Measurements from ENCODE around the gene SYNPO2L. TPM values are rescaled to one million over a fixed set of nuclear protein-coding genes. Genes with fewer than 3 reads are reported as not detected.
"Not testable (repeated sequence)": the region's sequence is repeated elsewhere in the genome, so short reads cannot be mapped to it uniquely, and the experiment has no call there.

The SYNPO2L gene
- total RNA-seq, 2 experiments from 2014 or later = not detected

GRCh38 chr10:73662705-73663104, 6.9 kb upstream of the SYNPO2L start:
- H3K27ac Mint-ChIP-seq, DNase-seq, H3K9me3 Mint-ChIP-seq, H3K4me1 Mint-ChIP-seq, H3K4me3 Mint-ChIP-seq, H3K27me3 Mint-ChIP-seq, H3K36me3 Mint-ChIP-seq: not testable (repeated sequence)

GRCh38 chr10:73655257-73655989, 406 bp downstream of the SYNPO2L start:
- no peak for DNase-seq
- Mint-ChIP-seq H3K36me3 (no peaks in the 10 kb centered on the region), H3K27me3 (no peaks in the 10 kb centered on the region), H3K4me1 (peaks cover 13% of the 10 kb centered on the region), H3K4me3 (no peak overlapping the region), H3K9me3 (no peaks in the 10 kb centered on the region), H3K27ac (no peak overlapping the region)

GRCh38 chr10:73653701-73654100, 2.1 kb downstream of the SYNPO2L start:
- peaks cover 13% of the 10 kb centered on the region for H3K4me1 Mint-ChIP-seq
- H3K27me3 Mint-ChIP-seq = peaks cover 5% of the 10 kb centered on the region
- no peak overlapping the region for H3K27ac Mint-ChIP-seq
- H3K4me3 Mint-ChIP-seq = no peak overlapping the region
- no peaks in the 10 kb centered on the region for H3K9me3 Mint-ChIP-seq
- DNase-seq = no peak
- H3K36me3 Mint-ChIP-seq = no peaks in the 10 kb centered on the region

DNA sequence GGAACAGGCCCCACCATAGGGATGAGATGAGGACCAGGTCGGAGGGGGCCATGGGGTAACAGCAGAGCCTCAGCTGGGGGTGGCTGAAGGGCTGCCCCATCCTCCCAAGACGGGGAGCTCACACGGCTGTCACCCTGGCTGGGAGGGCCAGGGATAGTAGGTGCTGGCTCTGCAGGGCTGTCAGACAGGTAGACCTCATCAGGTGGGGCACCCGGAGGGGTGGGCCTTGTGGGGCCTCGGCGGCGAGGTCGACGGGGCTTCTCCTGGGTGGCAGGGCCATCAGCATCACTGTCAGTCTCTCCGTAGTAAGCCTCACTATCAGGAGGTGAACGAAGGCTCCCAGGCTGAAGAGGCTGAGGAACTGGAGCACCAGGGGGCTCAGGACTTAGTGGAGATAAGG, 2.6 kb downstream of the SYNPO2L start:
- Mint-ChIP-seq H3K9me3 (no peaks in the 10 kb centered on the region), H3K36me3 (no peaks in the 10 kb centered on the region), H3K4me3 (no peak overlapping the region), H3K27me3 (peaks cover 5% of the 10 kb centered on the region), H3K27ac (no peak overlapping the region), H3K4me1 (peaks cover 13% of the 10 kb centered on the region)
- no peak for DNase-seq

- no peak overlapping the region for H3K4me3 Mint-ChIP-seq
- DNase-seq = no peak
- no peaks in the 10 kb centered on the region for H3K9me3 Mint-ChIP-seq
- H3K4me1 Mint-ChIP-seq = peaks cover 9% of the 10 kb centered on the region
- no peaks in the 10 kb centered on the region for H3K36me3 Mint-ChIP-seq
- H3K27me3 Mint-ChIP-seq = peaks cover 13% of the 10 kb centered on the region
- no peak overlapping the region for H3K27ac Mint-ChIP-seq
Measured at GRCh38 chr10:73650537-73651331, 5.1 kb downstream of the SYNPO2L start.

DNA sequence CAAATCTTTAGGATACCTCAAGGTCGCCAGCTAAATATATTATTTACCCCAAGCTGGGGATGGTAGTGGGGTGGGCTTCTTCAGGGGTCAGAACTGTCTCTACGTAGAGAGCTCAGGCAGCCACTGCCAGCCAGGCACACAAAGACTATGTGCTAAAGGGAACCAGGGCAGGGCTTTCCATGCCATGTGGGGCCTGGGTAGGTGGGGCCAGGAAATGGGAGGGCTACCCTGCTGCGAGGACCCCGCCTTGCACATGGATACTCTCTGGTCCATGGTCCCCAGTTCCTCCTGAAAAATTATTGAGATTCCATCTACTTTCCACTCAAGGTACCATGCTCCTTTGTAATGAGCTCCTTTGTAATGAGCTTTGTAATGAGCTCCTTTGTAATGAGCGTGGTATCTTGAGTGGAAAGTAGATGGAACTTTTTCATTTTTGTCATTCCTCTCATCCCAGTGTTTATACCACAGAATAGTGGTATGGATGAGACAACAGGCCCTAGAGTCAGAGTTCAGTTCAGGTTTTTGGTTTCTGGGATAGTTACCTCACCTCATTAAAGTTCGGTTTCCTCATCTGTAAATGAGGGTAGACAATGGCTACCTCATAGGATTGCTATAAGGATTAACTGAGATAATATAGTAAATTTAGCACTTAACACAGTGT, 5.8 kb downstream of the SYNPO2L start:
- Mint-ChIP-seq H3K27ac (no peak overlapping the region), H3K9me3 (no peaks in the 10 kb centered on the region), H3K4me3 (no peak overlapping the region), H3K27me3 (peaks cover 13% of the 10 kb centered on the region), H3K36me3 (no peaks in the 10 kb centered on the region), H3K4me1 (peaks cover 3% of the 10 kb centered on the region)
- DNase-seq = no peak

GRCh38 chr10:73648975-73649829, 6.6 kb downstream of the SYNPO2L start:
- DNase-seq = no peak
- Mint-ChIP-seq H3K36me3 (no peaks in the 10 kb centered on the region), H3K4me3 (no peak overlapping the region), H3K9me3 (no peaks in the 10 kb centered on the region), H3K27me3 (peaks cover 13% of the 10 kb centered on the region), H3K27ac (no peak overlapping the region), H3K4me1 (peaks cover 8% of the 10 kb centered on the region)

- Mint-ChIP-seq H3K27ac (no peak overlapping the region), H3K4me3 (peak overlapping the region; percentile 72), H3K4me1 (peaks cover 10% of the 10 kb centered on the region), H3K27me3 (peaks cover 13% of the 10 kb centered on the region), H3K36me3 (no peaks in the 10 kb centered on the region), H3K9me3 (no peaks in the 10 kb centered on the region)
- DNase-seq = no peak
Measured at GRCh38 chr10:73647875-73648651, 7.8 kb downstream of the SYNPO2L start.

DNA sequence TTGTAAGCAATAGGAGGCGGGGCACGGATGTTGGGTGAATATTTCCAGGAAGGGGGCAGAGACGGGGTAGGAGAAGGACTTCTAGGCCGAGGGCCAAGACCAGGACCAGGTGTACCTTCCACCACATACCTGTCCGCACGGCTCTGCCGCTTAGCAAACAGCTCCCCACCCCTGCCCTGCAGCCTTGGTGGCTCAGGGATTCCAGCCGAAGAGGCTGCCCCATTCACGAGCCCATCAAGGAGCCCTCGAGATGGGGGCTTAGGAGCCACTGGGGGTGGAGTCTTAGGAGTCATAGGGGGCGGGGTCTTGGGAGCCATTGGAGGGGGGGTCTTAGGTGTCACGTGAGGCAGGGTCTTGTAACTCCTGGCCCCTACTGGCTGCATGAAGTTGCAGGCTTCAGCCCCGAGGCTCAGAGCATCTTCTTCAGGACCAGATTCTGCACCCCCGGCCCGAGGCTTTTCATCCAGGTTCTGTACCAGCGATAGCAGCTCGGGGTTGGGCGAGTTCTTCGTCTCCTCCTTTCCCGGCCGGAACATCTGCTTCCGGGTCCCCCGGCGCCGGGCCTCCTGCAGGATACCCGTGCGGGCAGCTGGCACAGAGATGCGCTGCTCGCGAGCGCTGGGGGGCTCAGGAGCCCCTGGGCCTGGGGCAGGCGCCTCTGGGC, 8.5 kb downstream of the SYNPO2L start:
- Mint-ChIP-seq H3K27ac (no peak overlapping the region), H3K27me3 (peaks cover 13% of the 10 kb centered on the region)

GRCh38 chr10:73646598-73647041, 9.2 kb downstream of the SYNPO2L start:
- no peak for DNase-seq
- Mint-ChIP-seq H3K36me3 (no peaks in the 10 kb centered on the region), H3K27me3 (peaks cover 13% of the 10 kb centered on the region), H3K4me1 (peaks cover 10% of the 10 kb centered on the region), H3K4me3 (no peak overlapping the region), H3K9me3 (no peaks in the 10 kb centered on the region), H3K27ac (no peak overlapping the region)

More for the DNA sequence above, 8.5 kb downstream of the SYNPO2L start:
- DNase-seq = peak; percentile 42
- no peaks in the 10 kb centered on the region for H3K9me3 Mint-ChIP-seq
- peaks cover 10% of the 10 kb centered on the region for H3K4me1 Mint-ChIP-seq
- H3K4me3 Mint-ChIP-seq = peak overlapping the region; percentile 72
- H3K36me3 Mint-ChIP-seq = no peaks in the 10 kb centered on the region

GRCh38 chr10:73645251-73645650, 10.6 kb downstream of the SYNPO2L start:
- Mint-ChIP-seq H3K4me1 (peaks cover 7% of the 10 kb centered on the region), H3K27ac (no peak overlapping the region), H3K36me3 (no peaks in the 10 kb centered on the region), H3K9me3 (no peaks in the 10 kb centered on the region), H3K4me3 (no peak overlapping the region), H3K27me3 (peaks cover 13% of the 10 kb centered on the region)
- DNase-seq = no peak

- H3K36me3 Mint-ChIP-seq = no peaks in the 10 kb centered on the region
- no peak overlapping the region for H3K4me3 Mint-ChIP-seq
- no peaks in the 10 kb centered on the region for H3K9me3 Mint-ChIP-seq
- peaks cover 7% of the 10 kb centered on the region for H3K4me1 Mint-ChIP-seq
- peaks cover 13% of the 10 kb centered on the region for H3K27me3 Mint-ChIP-seq
- no peak overlapping the region for H3K27ac Mint-ChIP-seq
- no peak for DNase-seq
Measured at GRCh38 chr10:73644767-73645166, 11.1 kb downstream of the SYNPO2L start.

- H3K27me3 Mint-ChIP-seq = peaks cover 11% of the 10 kb centered on the region
- peak; percentile 32 for DNase-seq
- H3K4me1 Mint-ChIP-seq = peaks cover 7% of the 10 kb centered on the region
- H3K27ac Mint-ChIP-seq = no peak overlapping the region
- no peaks in the 10 kb centered on the region for H3K36me3 Mint-ChIP-seq
- no peaks in the 10 kb centered on the region for H3K9me3 Mint-ChIP-seq
- H3K4me3 Mint-ChIP-seq = no peak overlapping the region
Measured at GRCh38 chr10:73644015-73644743, 11.7 kb downstream of the SYNPO2L start.

All from activated naive CD8-positive, alpha-beta T cell treated with anti-CD3 and anti-CD28 coated beads for 36 hours (primary cell).